Endothelial cell of umbilical vein (primary cell): Measurements from ENCODE around the gene PIEZO2.

Experiments
- FOS ChIP-seq: IDR thresholded peaks from 2 replicates; pipeline ENCODE4 v1.6.1; 2011; ENCODE audit warnings: mild to moderate bottlenecking, low read length, moderate library complexity, borderline replicate concordance; ENCODE audit not compliant: insufficient read depth
- MYC ChIP-seq: IDR thresholded peaks from one replicate; pipeline ENCODE4 v1.6.1; 2011; ENCODE audit warnings: mild to moderate bottlenecking, low read depth, low read length
- TF ChIP-seq, protein P1 (sequence below), 2 donors: IDR thresholded peaks; 1 replicate in 1 of 2; 2 replicates in 1 of 2; pipeline ENCODE4 v1.5.1; 2011; ENCODE audit warnings: low read length in 2 of 2, mild to moderate bottlenecking in 2 of 2, moderate library complexity in 2 of 2, control low read depth in 1 of 2, inconsistent platforms in 1 of 2, low read depth in 1 of 2; ENCODE audit not compliant: insufficient read depth in 1 of 2; ENCODE audit errors: extremely low read depth in 1 of 2

GRCh38 chr18:10743766-10744165, 405.6 kb downstream of the PIEZO2 start:
- TF ChIP-seq, protein P1, sequence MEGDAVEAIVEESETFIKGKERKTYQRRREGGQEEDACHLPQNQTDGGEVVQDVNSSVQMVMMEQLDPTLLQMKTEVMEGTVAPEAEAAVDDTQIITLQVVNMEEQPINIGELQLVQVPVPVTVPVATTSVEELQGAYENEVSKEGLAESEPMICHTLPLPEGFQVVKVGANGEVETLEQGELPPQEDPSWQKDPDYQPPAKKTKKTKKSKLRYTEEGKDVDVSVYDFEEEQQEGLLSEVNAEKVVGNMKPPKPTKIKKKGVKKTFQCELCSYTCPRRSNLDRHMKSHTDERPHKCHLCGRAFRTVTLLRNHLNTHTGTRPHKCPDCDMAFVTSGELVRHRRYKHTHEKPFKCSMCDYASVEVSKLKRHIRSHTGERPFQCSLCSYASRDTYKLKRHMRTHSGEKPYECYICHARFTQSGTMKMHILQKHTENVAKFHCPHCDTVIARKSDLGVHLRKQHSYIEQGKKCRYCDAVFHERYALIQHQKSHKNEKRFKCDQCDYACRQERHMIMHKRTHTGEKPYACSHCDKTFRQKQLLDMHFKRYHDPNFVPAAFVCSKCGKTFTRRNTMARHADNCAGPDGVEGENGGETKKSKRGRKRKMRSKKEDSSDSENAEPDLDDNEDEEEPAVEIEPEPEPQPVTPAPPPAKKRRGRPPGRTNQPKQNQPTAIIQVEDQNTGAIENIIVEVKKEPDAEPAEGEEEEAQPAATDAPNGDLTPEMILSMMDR (IDR thresholded peaks at IDR 0.05; ENCODE audit: extremely low read depth in 1 of 2, insufficient read depth in 1 of 2, low read depth in 1 of 2, low read length in 2 of 2) = no peak
- TF ChIP-seq FOS = no peak
- TF ChIP-seq MYC = no peak
